Heart left ventricle (tissue), 16 donors: ENCODE measurements around the gene ZNF410. TPM values are rescaled to one million over a fixed set of nuclear protein-coding genes. Genes with fewer than 3 reads are reported as not detected.
A peak's percentile ranks its signal among the peaks of the same experiment; 100 is the strongest.

Source experiments
- ATAC-seq, 4 donors: fragments of 200-7000 bp; cut with Tn5 transposase; one replicate each; pipeline ENCODE4 v1.9.1; 2020 to 2022; ENCODE audit warnings: moderate library complexity in 4 of 4, mild to moderate bottlenecking in 3 of 4, moderate number of reproducible peaks in 1 of 4
- DNase-seq, 5 donors: peaks; one replicate each; pipeline ENCODE4 v3.0.0-alpha.2; 2020
- H3K27ac ChIP-seq, 12 donors: fragments of 200-600 bp; sonication (generic) in 4 of 12; one replicate each; pipeline versions ENCODE4 v1.5.0 to v1.8.0; 2016 to 2022; ENCODE audit warnings: mild to moderate bottlenecking in 2 of 12
- H3K27me3 ChIP-seq, 9 donors: fragments of 200-600 bp; sonication (generic) in 2 of 9; one replicate each; pipeline versions ENCODE4 v1.5.1 to v1.8.0; 2016 to 2022; ENCODE audit warnings: mild to moderate bottlenecking in 3 of 9
- H3K36me3 ChIP-seq, 9 donors: fragments of 200-600 bp; sonication (generic) in 2 of 9; one replicate each; pipeline versions ENCODE4 v1.5.0 to v1.8.0; 2018 to 2022; ENCODE audit warnings: mild to moderate bottlenecking in 2 of 9
- H3K4me1 ChIP-seq, 12 donors: fragments of 200-600 bp; sonication (generic) in 4 of 12; one replicate each; pipeline versions ENCODE4 v1.5.0 to v1.8.0; 2016 to 2022; ENCODE audit warnings: mild to moderate bottlenecking in 3 of 12
- H3K4me3 ChIP-seq, 12 donors: fragments of 200-600 bp; sonication (generic) in 4 of 12; one replicate each; pipeline versions ENCODE4 v1.5.0 to v1.8.0; 2017 to 2022; ENCODE audit warnings: mild to moderate bottlenecking in 9 of 12, moderate library complexity in 4 of 12
- H3K9me3 ChIP-seq, 12 donors: fragments of 200-600 bp; sonication (generic) in 4 of 12; one replicate each; pipeline versions ENCODE4 v1.5.0 to v1.8.0; 2016 to 2022; ENCODE audit warnings: mild to moderate bottlenecking in 1 of 12
- POLR2A ChIP-seq, 2 donors: fragments of 450-650 bp; IDR thresholded peaks; one replicate each; pipeline ENCODE4 v1.6.1; 2017; ENCODE audit warnings: antibody characterized with exemption in 2 of 2, mild to moderate bottlenecking in 2 of 2, moderate library complexity in 2 of 2
- WGBS, 4 donors: extraction: QIAGEN DNeasy Blood & Tissue Kit in 2 of 4; methylation state at CpG; one replicate each; pipeline versions ENCODE4 v1.1.5 to v1.1.7; 2013 to 2018; 5-methylcytosine and 5-hydroxymethylcytosine counted together
- intact Hi-C, 10 donors: fragments of 100-400 bp; cut with DNase I; formaldehyde crosslinking; loops; one replicate each; pipeline versions ENCODE4 v1.11.1 to v1.14.2; 2022
- polyA plus RNA-seq, 2 donors: library from polyadenylated mRNA; stranded (reverse); fragments of 200-250 nt; gene quantifications; one replicate each; pipeline ENCODE4 v1.2.3, GENCODE V29; 2013
- total RNA-seq, 9 donors: library from RNA; depleted of rRNA in 2 of 9; stranded (reverse); fragments of >200 nt in 2 of 9; fragmentation: NEBNext Ultra II Directional in 3 of 9; extraction: Animal tissue kit (Norgen Biotek cat#: 25700) in 3 of 9; gene quantifications; one replicate each; pipeline versions ENCODE4 v1.1.0 to v1.2.4, GENCODE V29; 2016 to 2023
- TF ChIP-seq, protein P1 (sequence below), 12 donors: fragments of 200-600 bp; sonication (generic) in 4 of 12; IDR thresholded peaks; one replicate each; pipeline versions ENCODE4 v1.5.0 to v1.8.0; 2018 to 2022; ENCODE audit warnings: antibody characterized with exemption in 12 of 12, mild to moderate bottlenecking in 5 of 12
- donor health status: ischemic (EF 13 %, LVEDD 7.1; RV severe dilation, severe dysfunction).
- donor health status: healthy with polysubstance abuse.
- donor health status: DM: no; HTN: yes; CAD: no.
- donor health status: DM: no; HTN: no; CAD: no.
- donor health status: ischemic (EF 25% LVEDD 6.9; RV normal size, moderate dysfunction).
- donor health status: ischemic (EF 25% LVEDD 5.7; RV mildly dilated, moderate dysfunction).
- donor health status: healthy.
- donor health status: DM: yes; HTN: yes; CAD: no.
- donor health status: ischemic (EF 35%, LVEDD 5.7; RV mildly dilated, moderate dysfunction).
- donor health status: nonischemic (EF 11% LVEDD 7.7; RV severe dilation, severe dysfunction).
- donor health status: DM: yes; HTN: yes; CAD: no.
- donor health status: PGD.
- donor health status: ischemic (EF 29% LVEDD 5.4; RV normal size, mild dysfunction).
- donor health status: nonischemic (EF 23%, LVEDD 6.1; RV moderate dilation, normal function).

The ZNF410 gene
- total and polyA plus RNA-seq, 11 donors, result 11.9 to 29.0 (median 20.1) TPM

- H3K4me3 ChIP-seq, result peak overlapping the region; percentile 54 to 97 (median 90)
- ATAC-seq, result no peak
- TF ChIP-seq POLR2A (IDR thresholded peaks at IDR 0.05), result no peak
- TF ChIP-seq, protein P1, sequence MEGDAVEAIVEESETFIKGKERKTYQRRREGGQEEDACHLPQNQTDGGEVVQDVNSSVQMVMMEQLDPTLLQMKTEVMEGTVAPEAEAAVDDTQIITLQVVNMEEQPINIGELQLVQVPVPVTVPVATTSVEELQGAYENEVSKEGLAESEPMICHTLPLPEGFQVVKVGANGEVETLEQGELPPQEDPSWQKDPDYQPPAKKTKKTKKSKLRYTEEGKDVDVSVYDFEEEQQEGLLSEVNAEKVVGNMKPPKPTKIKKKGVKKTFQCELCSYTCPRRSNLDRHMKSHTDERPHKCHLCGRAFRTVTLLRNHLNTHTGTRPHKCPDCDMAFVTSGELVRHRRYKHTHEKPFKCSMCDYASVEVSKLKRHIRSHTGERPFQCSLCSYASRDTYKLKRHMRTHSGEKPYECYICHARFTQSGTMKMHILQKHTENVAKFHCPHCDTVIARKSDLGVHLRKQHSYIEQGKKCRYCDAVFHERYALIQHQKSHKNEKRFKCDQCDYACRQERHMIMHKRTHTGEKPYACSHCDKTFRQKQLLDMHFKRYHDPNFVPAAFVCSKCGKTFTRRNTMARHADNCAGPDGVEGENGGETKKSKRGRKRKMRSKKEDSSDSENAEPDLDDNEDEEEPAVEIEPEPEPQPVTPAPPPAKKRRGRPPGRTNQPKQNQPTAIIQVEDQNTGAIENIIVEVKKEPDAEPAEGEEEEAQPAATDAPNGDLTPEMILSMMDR (IDR thresholded peaks at IDR 0.05), result no peak
- H3K4me1 ChIP-seq, result peaks cover 0 to 34% (median 19%) of the 10 kb centered on the region in 12 donors
- H3K36me3 ChIP-seq, result peaks cover 0 to 25% (median 0%) of the 10 kb centered on the region in 9 donors
- DNase-seq, result no peak
- intact Hi-C loops, result loop anchor here in 3 of 10 donors (2.0 to 10.0 kb wide), 3 partner anchors 64 to 160 kb away; partner anchors contain the start of genes BBOF1 (in 1 of the 3), COQ6 (in 1 of the 3), ENTPD5 (in 1 of the 3) and FAM161B (in 1 of the 3)
- WGBS, 4 donors, result 0 to 3% (median 1%) methylated on average over 7 of the region's 7 CpGs
- H3K27ac ChIP-seq, result peak overlapping the region; percentile 83 to 98 (median 94)
- H3K9me3 ChIP-seq, result no peaks in the 10 kb centered on the region
- H3K27me3 ChIP-seq, result no peaks in the 10 kb centered on the region
Observed at GRCh38 chr14:73887318-73887616, 608 bp downstream of the ZNF410 start.

GRCh38 chr14:73887694-73888459, 1.2 kb downstream of the ZNF410 start:
- 34 to 39% (median 36%) methylated on average over 7 of the region's 7 CpGs for WGBS, 4 donors
- Histone ChIP-seq H3K4me3 (peak overlapping the region; percentile 54 to 97 (median 90)), H3K27me3 (no peaks in the 10 kb centered on the region), H3K36me3 (peaks cover 0 to 25% (median 4%) of the 10 kb centered on the region in 9 donors), H3K4me1 (peaks cover 0 to 34% (median 19%) of the 10 kb centered on the region in 12 donors), H3K27ac (peak overlapping the region in 10 of 12 donors; percentile 89 to 98 (median 94)), H3K9me3 (no peaks in the 10 kb centered on the region)
- intact Hi-C loops, result loop anchor here in 3 of 10 donors (2.0 to 10.0 kb wide), 3 partner anchors 63 to 161 kb away; partner anchors contain the start of genes BBOF1 (in 1 of the 3), COQ6 (in 1 of the 3), ENTPD5 (in 1 of the 3) and FAM161B (in 1 of the 3)
- ATAC-seq, result no peak
- no peak for DNase-seq
- no peak for TF ChIP-seq POLR2A (IDR thresholded peaks at IDR 0.05)

- Histone ChIP-seq H3K27ac (peak overlapping the region in 1 of 12 donors; percentile 98), H3K36me3 (peaks cover 0 to 25% (median 9%) of the 10 kb centered on the region in 9 donors), H3K4me1 (peaks cover 0 to 34% (median 19%) of the 10 kb centered on the region in 12 donors), H3K4me3 (peak overlapping the region in 1 of 12 donors; percentile 92), H3K9me3 (no peaks in the 10 kb centered on the region), H3K27me3 (no peaks in the 10 kb centered on the region)
- no peak for TF ChIP-seq POLR2A (IDR thresholded peaks at IDR 0.05)
- TF ChIP-seq, protein P1 (IDR thresholded peaks at IDR 0.05), result no peak
- WGBS, 4 donors, result 37 to 62% (median 49%) methylated on average over 3 of the region's 3 CpGs
- DNase-seq (no peak), ATAC-seq (no peak)
- intact Hi-C loops, result loop anchor here in 3 of 10 donors (5.0 to 10.0 kb wide), 2 partner anchors 126 to 161 kb away; partner anchors contain the start of genes BBOF1 (in 1 of the 3) and ENTPD5 (in 1 of the 3)
Observed at GRCh38 chr14:73888460-73888725, 1.7 kb downstream of the ZNF410 start.

- TF ChIP-seq, protein P1 (IDR thresholded peaks at IDR 0.05), result no peak
- TF ChIP-seq POLR2A (IDR thresholded peaks at IDR 0.05), result no peak
- Histone ChIP-seq H3K9me3 (no peaks in the 10 kb centered on the region), H3K27me3 (no peaks in the 10 kb centered on the region), H3K4me1 (peaks cover 0 to 34% (median 19%) of the 10 kb centered on the region in 12 donors), H3K4me3 (no peak overlapping the region), H3K36me3 (peaks cover 0 to 27% (median 15%) of the 10 kb centered on the region in 9 donors), H3K27ac (no peak overlapping the region)
- WGBS, 4 donors, result 83 to 90% (median 86%) methylated on average over 2 of the region's 2 CpGs
- ATAC-seq, result no peak
- DNase-seq, result no peak
- intact Hi-C loops, result loop anchor here in 3 of 10 donors (5.0 to 10.0 kb wide), 2 partner anchors 126 to 162 kb away; partner anchors contain the start of genes BBOF1 (in 1 of the 3) and ENTPD5 (in 1 of the 3)
Observed at GRCh38 chr14:73888971-73889370, 2.3 kb downstream of the ZNF410 start.
